Measurements from ENCODE around the gene ZDHHC4.

DNA sequence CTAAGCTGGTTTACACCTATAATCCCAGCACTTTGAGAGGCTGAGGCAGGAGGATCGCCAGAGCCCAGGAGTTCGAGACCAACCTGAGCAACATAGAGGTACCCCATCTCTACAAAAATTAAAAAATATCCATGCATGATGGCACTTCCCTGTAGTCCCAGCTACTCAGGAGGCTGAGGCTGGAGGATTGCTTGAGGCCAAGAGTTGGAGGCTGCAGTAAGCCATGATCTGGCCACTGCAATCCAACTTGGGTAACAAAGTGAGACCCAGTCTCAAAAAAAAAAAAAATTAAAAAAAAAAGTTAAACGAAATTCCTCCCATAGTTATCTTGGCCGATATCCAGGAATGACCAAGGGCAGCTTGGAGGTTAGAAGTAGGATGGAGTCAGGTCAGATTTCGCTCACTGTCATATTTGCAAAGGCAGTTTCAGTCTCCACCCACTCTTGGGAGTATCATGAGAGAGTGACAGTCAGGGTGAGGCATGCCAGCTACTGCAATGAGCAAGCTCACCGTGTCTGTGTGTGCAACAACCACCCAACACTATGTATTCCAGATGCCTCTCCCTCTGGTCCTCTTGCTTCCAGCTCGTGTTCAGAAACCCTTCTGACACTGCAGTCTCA, 6.0 kb upstream of the ZDHHC4 start:
- no peak for TF ChIP-seq POLR2A (IDR thresholded peaks at IDR 0.05)
- TF ChIP-seq, protein P1, sequence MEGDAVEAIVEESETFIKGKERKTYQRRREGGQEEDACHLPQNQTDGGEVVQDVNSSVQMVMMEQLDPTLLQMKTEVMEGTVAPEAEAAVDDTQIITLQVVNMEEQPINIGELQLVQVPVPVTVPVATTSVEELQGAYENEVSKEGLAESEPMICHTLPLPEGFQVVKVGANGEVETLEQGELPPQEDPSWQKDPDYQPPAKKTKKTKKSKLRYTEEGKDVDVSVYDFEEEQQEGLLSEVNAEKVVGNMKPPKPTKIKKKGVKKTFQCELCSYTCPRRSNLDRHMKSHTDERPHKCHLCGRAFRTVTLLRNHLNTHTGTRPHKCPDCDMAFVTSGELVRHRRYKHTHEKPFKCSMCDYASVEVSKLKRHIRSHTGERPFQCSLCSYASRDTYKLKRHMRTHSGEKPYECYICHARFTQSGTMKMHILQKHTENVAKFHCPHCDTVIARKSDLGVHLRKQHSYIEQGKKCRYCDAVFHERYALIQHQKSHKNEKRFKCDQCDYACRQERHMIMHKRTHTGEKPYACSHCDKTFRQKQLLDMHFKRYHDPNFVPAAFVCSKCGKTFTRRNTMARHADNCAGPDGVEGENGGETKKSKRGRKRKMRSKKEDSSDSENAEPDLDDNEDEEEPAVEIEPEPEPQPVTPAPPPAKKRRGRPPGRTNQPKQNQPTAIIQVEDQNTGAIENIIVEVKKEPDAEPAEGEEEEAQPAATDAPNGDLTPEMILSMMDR (IDR thresholded peaks at IDR 0.05) = no peak
